ENCODE measurements around the gene DCPS. TPM values are rescaled to one million over a fixed set of nuclear protein-coding genes. Genes with fewer than 3 reads are reported as not detected.

The DCPS gene
- total RNA-seq, 1 experiment from 2014 or later = 30.8 TPM

Other genes with a start within 250 kb of the DCPS start
- gene CDON, start 241.2 kb upstream of the DCPS start, total RNA-seq (2014; rRNA removed) = 22.6 and 40.3 TPM in 2 replicates
- gene RPUSD4, start 92.4 kb upstream of the DCPS start, total RNA-seq (2014; rRNA removed) = 22.4 and 33.3 TPM in 2 replicates
- gene FAM118B, start 92.3 kb upstream of the DCPS start, total RNA-seq (2014; rRNA removed) = 26.2 and 35.2 TPM in 2 replicates
- 121 and 127 TPM in 2 replicates for gene SRPRA, start 35.2 kb upstream of the DCPS start, total RNA-seq (2014; rRNA removed)
- 34.4 and 38.3 TPM in 2 replicates for gene FOXRED1, start 34.9 kb upstream of the DCPS start, total RNA-seq (2014; rRNA removed)
- 5.0 TPM in 2 replicates for gene TIRAP, start 21.0 kb upstream of the DCPS start, total RNA-seq (2014; rRNA removed)
- 36.2 and 36.3 TPM in 2 replicates for gene ST3GAL4, start 51.6 kb downstream of the DCPS start, total RNA-seq (2014; rRNA removed)